HCT116 (cell line): ENCODE results near the gene DNAJB1. TPM values are rescaled to one million over a fixed set of nuclear protein-coding genes. Genes with fewer than 3 reads are reported as not detected.
"Not testable (repeated sequence)": the region's sequence is repeated elsewhere in the genome, so short reads cannot be mapped to it uniquely, and the experiment has no call there.

Experiments
- ATAC-seq: fragments of 200-7000 bp; cut with Tn5 transposase; 2 replicates; pipeline ENCODE4 v1.9.1; 2020; ENCODE audit warnings: mild to moderate bottlenecking, moderate library complexity
- BruUV-seq: library from RNA; stranded (reverse); fragments of 400-500 nt; replicated peaks from 2 replicates; lab custom pipeline; 2021; lab: Mats Ljungman, UMichigan
- CTCF ChIA-PET: fragments of 300-600 bp; sonication (Branson Sonifier 250); formaldehyde crosslinking; loops from one replicate; lab custom pipeline; 2021; ENCODE audit warnings: antibody characterized with exemption; lab: Charles Lee
- POLR2A ChIA-PET: fragments of 300-600, 350-600 bp; sonication (Branson Sonifier 250); formaldehyde crosslinking; loops from one replicate; lab custom pipeline; 2021; ENCODE audit warnings: antibody characterized with exemption; lab: Charles Lee
- RAD21 ChIA-PET, 2 experiments: fragments of 300-600 bp; sonication (Branson Sonifier 250); formaldehyde crosslinking; loops; one replicate each; lab custom pipeline; 2023; ENCODE audit warnings: low total read pairs in 2 of 2; ENCODE audit not compliant: uncharacterized antibody in 2 of 2, unreplicated experiment in 2 of 2, low non-redundant PET in 1 of 2; lab: Charles Lee
- DNase-seq: peaks from one replicate; pipeline ENCODE4 v3.0.0-alpha.2; 2010; ENCODE audit warnings: low read depth, low spot score
- H2AFZ ChIP-seq: fragments of 200-600 bp; shearing (Covaris generic), sonication (generic); 2 replicates; pipeline ENCODE4 v1.6.1; 2017; ENCODE audit warnings: low read depth, mixed run types, mixed read lengths, antibody characterized with exemption, low read length; ENCODE audit not compliant: poor library complexity, severe bottlenecking
- H3K27ac ChIP-seq: 2 replicates; pipeline ENCODE4 v1.5.1; 2012; ENCODE audit warnings: low read depth, low read length
- H3K27me3 ChIP-seq: fragments of 200-600 bp; sonication (generic); 2 replicates; pipeline ENCODE4 v1.6.1; 2016; ENCODE audit warnings: mixed run types, low read length, mixed read lengths; ENCODE audit not compliant: insufficient read depth
- H3K36me3 ChIP-seq, 2 experiments: fragments of 200-500 bp in 1 of 2; fragments of 200-600 bp in 1 of 2; sonication (Bioruptor generic) in 1 of 2; sonication (generic) in 1 of 2; 2 replicates each; pipeline versions ENCODE4 v1.5.1 to v1.6.1; 2014 to 2016; ENCODE audit warnings: low read length in 2 of 2, inconsistent platforms in 1 of 2, mixed read lengths in 1 of 2, mixed run types in 1 of 2; ENCODE audit not compliant: insufficient read depth in 2 of 2, control insufficient read depth in 1 of 2
- H3K4me1 ChIP-seq, 2 experiments: fragments of 200-600 bp in 1 of 2; sonication (generic) in 1 of 2; 2 replicates each; pipeline versions ENCODE4 v1.5.1 to v1.6.1; 2012 to 2017; ENCODE audit warnings: low read length in 2 of 2, inconsistent platforms in 1 of 2, mild to moderate bottlenecking in 1 of 2, mixed read lengths in 1 of 2, mixed run types in 1 of 2, moderate library complexity in 1 of 2; ENCODE audit not compliant: insufficient read depth in 2 of 2, control insufficient read depth in 1 of 2
- H3K4me2 ChIP-seq: fragments of 200-600 bp; sonication (generic); 2 replicates; pipeline ENCODE4 v1.6.1; 2017; ENCODE audit warnings: mixed run types, low read length, mixed read lengths
- H3K4me3 ChIP-seq, 2 experiments: fragments of 200-600 bp in 1 of 2; sonication (generic) in 1 of 2; replicated peaks in 1 of 2; 2 replicates each; pipeline ENCODE4 v1.5.1; 2011 to 2016; ENCODE audit warnings: low read length in 2 of 2, control low read depth in 1 of 2, low read depth in 1 of 2, mild to moderate bottlenecking in 1 of 2, mixed read lengths in 1 of 2, mixed run types in 1 of 2
- H3K79me2 ChIP-seq: fragments of 200-600 bp; sonication (generic); 2 replicates; pipeline ENCODE4 v1.6.1; 2017; ENCODE audit warnings: mild to moderate bottlenecking, mixed run types, low read length, moderate library complexity, mixed read lengths; ENCODE audit not compliant: insufficient read depth
- H3K9ac ChIP-seq: fragments of 200-600 bp; sonication (generic); 2 replicates; pipeline ENCODE4 v1.6.1; 2016; ENCODE audit warnings: low read length, mixed read lengths
- H3K9me2 ChIP-seq: fragments of 200-600 bp; sonication (generic), shearing (Covaris generic); 2 replicates; pipeline ENCODE4 v1.6.1; 2017; ENCODE audit warnings: mixed run types, mild to moderate bottlenecking, moderate library complexity; ENCODE audit not compliant: insufficient read depth
- H3K9me3 ChIP-seq, 2 experiments: fragments of 200-500 bp in 1 of 2; fragments of 200-600 bp in 1 of 2; sonication (Bioruptor generic) in 1 of 2; sonication (generic) in 1 of 2; 2 replicates each; pipeline ENCODE4 v1.6.1; 2014 to 2017; ENCODE audit warnings: low read length in 2 of 2, mixed read lengths in 2 of 2, inconsistent platforms in 1 of 2, low read depth in 1 of 2, mild to moderate bottlenecking in 1 of 2, mixed run types in 1 of 2, moderate library complexity in 1 of 2; ENCODE audit not compliant: control insufficient read depth in 1 of 2, insufficient read depth in 1 of 2
- H4K20me1 ChIP-seq: fragments of 200-600 bp; sonication (generic), shearing (Covaris generic); 2 replicates; pipeline ENCODE4 v1.6.1; 2017; ENCODE audit warnings: mixed run types, mild to moderate bottlenecking, moderate library complexity; ENCODE audit not compliant: insufficient read depth
- CBX3 ChIP-seq: IDR thresholded peaks from 2 replicates; pipeline ENCODE4 v1.6.1; 2012; ENCODE audit warnings: low read depth
- CTCF ChIP-seq, 3 experiments: fragments of 200-600 bp in 1 of 3; sonication (generic) in 1 of 3; IDR thresholded peaks in 2 of 3; conservative IDR thresholded peaks in 1 of 3; 2 replicates each; pipeline ENCODE4 v1.5.1; 2012 to 2017; ENCODE audit warnings: low read depth in 2 of 3, low read length in 2 of 3, antibody characterized with exemption in 1 of 3, borderline replicate concordance in 1 of 3, control low read depth in 1 of 3, mild to moderate bottlenecking in 1 of 3, mixed read lengths in 1 of 3, mixed run types in 1 of 3, moderate library complexity in 1 of 3; ENCODE audit not compliant: insufficient read depth in 1 of 3
- ELF1 ChIP-seq: IDR thresholded peaks from 2 replicates; pipeline ENCODE4 v1.6.1; 2012; ENCODE audit warnings: low read depth, borderline replicate concordance
- EZH2phosphoT487 ChIP-seq: fragments of 200-600 bp; IDR thresholded peaks from 2 replicates; pipeline ENCODE4 v1.6.1; 2018; ENCODE audit warnings: antibody characterized with exemption, borderline replicate concordance
- POLR2A ChIP-seq: IDR thresholded peaks from 2 replicates; pipeline ENCODE4 v1.7.0; 2011; ENCODE audit warnings: borderline replicate concordance; ENCODE audit not compliant: insufficient read depth, insufficient read length; ENCODE audit errors: extremely low read depth
- POLR2AphosphoS5 ChIP-seq: IDR thresholded peaks from 2 replicates; pipeline ENCODE4 v1.6.1; 2011; ENCODE audit warnings: mild to moderate bottlenecking, low read depth, low read length, moderate library complexity
- RAD21 ChIP-seq: IDR thresholded peaks from 2 replicates; pipeline ENCODE4 v1.6.1; 2012; ENCODE audit warnings: low read depth, mild to moderate bottlenecking
- SIN3A ChIP-seq: IDR thresholded peaks from 2 replicates; pipeline ENCODE4 v1.6.1; 2012; ENCODE audit warnings: low read depth
- TCF7L2 ChIP-seq: IDR thresholded peaks from 2 replicates; pipeline ENCODE4 v1.7.0; 2011; ENCODE audit warnings: borderline replicate concordance, inconsistent platforms; ENCODE audit not compliant: insufficient read depth, insufficient read length; ENCODE audit errors: extremely low read depth
- YY1 ChIP-seq: IDR thresholded peaks from 2 replicates; pipeline ENCODE4 v1.6.1; 2011; ENCODE audit warnings: low read length, low read depth, moderate library complexity, mild to moderate bottlenecking; ENCODE audit not compliant: insufficient replicate concordance; ENCODE audit errors: extremely low read depth
- intact Hi-C: fragments of 100-400 bp; cut with micrococcal nuclease; formaldehyde crosslinking; loops from 2 replicates; pipeline ENCODE4 v1.10.0; 2022
- total RNA-seq: library from RNA; stranded (reverse); gene quantifications from one replicate; pipeline ENCODE4 v1.2.1, GENCODE V29; 2021; ENCODE audit not compliant: unreplicated experiment

DNAJB1 gene
- total RNA-seq, 1 experiment from 2014 or later = 175 TPM

GRCh38 chr19:14505488-14506239, 12.5 kb downstream of the DNAJB1 start (continued):
- TF ChIP-seq YY1 (no peak), RAD21 (peak; percentile 49), TCF7L2 (no peak), SIN3A (no peak)

GRCh38 chr19:14504575-14504974, 13.6 kb downstream of the DNAJB1 start:
- H3K27me3 ChIP-seq, H3K36me3 ChIP-seq, intact Hi-C loops, BruUV-seq, H4K20me1 ChIP-seq, DNase-seq, RAD21 ChIA-PET, H3K9me2 ChIP-seq, ATAC-seq, H3K4me3 ChIP-seq, H3K9me3 ChIP-seq, H3K79me2 ChIP-seq, H2AFZ ChIP-seq: not testable (repeated sequence)
- peaks cover 56 to 63% of the 10 kb centered on the region in 2 experiments for H3K4me1 ChIP-seq
- ChIA-PET POLR2A (interaction anchor here (1.3 to 8.7 kb wide), 2 partner anchors 8 to 15 kb away, joined by 3 to 112 read pairs; partner anchors contain the start of gene DNAJB1), CTCF (interaction anchor here (0.6 to 1.5 kb wide), 6 partner anchors 7 to 889 kb away, joined by 3 to 5 read pairs (median 4); partner anchors contain the start of gene GIPC1)
- H3K27ac ChIP-seq = peak overlapping the region; percentile 100
- peak overlapping the region; percentile 71; the same call in 1 of the 2 replicates for H3K9ac ChIP-seq
- H3K4me2 ChIP-seq = peak overlapping the region; percentile 76; the same call in 1 of the 2 replicates

GRCh38 chr19:14503285-14503684, 14.9 kb downstream of the DNAJB1 start:
- Histone ChIP-seq H3K9me2 (no peaks in the 10 kb centered on the region), H3K9me3 (no peaks in the 10 kb centered on the region), H3K27ac (no peak overlapping the region), H3K27me3 (no peaks in the 10 kb centered on the region), H3K36me3 (no peaks in the 10 kb centered on the region), H3K4me1 (peaks cover 45 to 50% of the 10 kb centered on the region in 2 experiments), H4K20me1 (no peaks in the 10 kb centered on the region), H2AFZ (no peak overlapping the region), H3K4me3 (no peak overlapping the region), H3K4me2 (no peak overlapping the region), H3K79me2 (no peaks in the 10 kb centered on the region), H3K9ac (no peak overlapping the region)
- ATAC-seq (no peak), DNase-seq (no peak)
- RAD21 ChIA-PET = no interaction called here
- no TSS peak for BruUV-seq
- POLR2A ChIA-PET = interaction anchor here (8.7 kb wide), 1 partner anchor 16 kb away, joined by 112 read pairs; the partner anchor contains the start of gene DNAJB1
- no peak for TF ChIP-seq ELF1
- no peak for TF ChIP-seq POLR2AphosphoS5
- TF ChIP-seq CBX3 = no peak
- TF ChIP-seq CTCF (IDR thresholded peaks at IDR 0.05 in 2 of 3, conservative IDR thresholded peaks at IDR 0.05 in 1 of 3; ENCODE audit: borderline replicate concordance in 1 of 3, insufficient read depth in 1 of 3, low read depth in 2 of 3, low read length in 2 of 3) = no peak
- no peak for TF ChIP-seq RAD21
- no peak for TF ChIP-seq POLR2A
- no peak for TF ChIP-seq EZH2phosphoT487
- CTCF ChIA-PET = interaction anchor here (1.5 kb wide), 1 partner anchor 23 kb away, joined by 4 read pairs; no protein-coding TSS in a partner anchor
- intact Hi-C loops = no loop called here
